Stomach (tissue), 9 donors: ENCODE data around the gene RDX. TPM values are rescaled to one million over a fixed set of nuclear protein-coding genes. Genes with fewer than 3 reads are reported as not detected.

Experiments used
- DNase-seq, 2 donors: peaks; one replicate each; pipeline versions ENCODE4 v3.0.0 to v3.0.0-alpha.2; 2013 to 2019
- H3K27ac ChIP-seq, 5 donors: fragments of 200-600 bp in 4 of 5; sonication (generic) in 4 of 5; one replicate each; pipeline ENCODE4 v1.5.1; 2013 to 2019; ENCODE audit warnings: mild to moderate bottlenecking in 1 of 5, moderate library complexity in 1 of 5
- H3K27me3 ChIP-seq, 3 donors: fragments of 200-600 bp; sonication (generic); one replicate each; pipeline ENCODE4 v1.5.1; 2017 to 2019; ENCODE audit warnings: mixed run types in 1 of 3
- H3K36me3 ChIP-seq, 4 donors: fragments of 200-600 bp; sonication (generic); 1 replicate in 3 of 4; 2 replicates in 1 of 4; pipeline ENCODE4 v1.5.1; 2016 to 2019
- H3K4me1 ChIP-seq, 4 donors: fragments of 200-600 bp; sonication (generic); one replicate each; pipeline ENCODE4 v1.5.1; 2016 to 2019
- H3K4me3 ChIP-seq, 4 donors: fragments of 200-600 bp; sonication (generic) in 3 of 4; one replicate each; pipeline ENCODE4 v1.5.1; 2016 to 2019; ENCODE audit warnings: mild to moderate bottlenecking in 1 of 4
- H3K9me3 ChIP-seq, 4 donors: fragments of 200-600 bp; sonication (generic); one replicate each; pipeline ENCODE4 v1.5.1; 2016 to 2019
- EP300 ChIP-seq: sonication (generic); formaldehyde crosslinking; IDR thresholded peaks from one replicate; pipeline ENCODE4 v1.6.1; 2017; ENCODE audit warnings: antibody characterized with exemption
- POLR2A ChIP-seq, 4 donors: fragments of 450-650 bp; IDR thresholded peaks; one replicate each; pipeline ENCODE4 v1.6.1; 2016; ENCODE audit warnings: antibody characterized with exemption in 4 of 4, control low read depth in 2 of 4, mild to moderate bottlenecking in 1 of 4, moderate library complexity in 1 of 4
- POLR2AphosphoS5 ChIP-seq, 3 donors: sonication (generic); formaldehyde crosslinking; IDR thresholded peaks; one replicate each; pipeline ENCODE4 v1.6.1; 2016; ENCODE audit warnings: antibody characterized with exemption in 3 of 3
- WGBS, 5 donors: extraction: QIAGEN DNeasy Blood & Tissue Kit in 3 of 5; methylation state at CpG; one replicate each; pipeline versions ENCODE4 v1.1.5 to v1.1.7; 2013 to 2018; 5-methylcytosine and 5-hydroxymethylcytosine counted together
- intact Hi-C: fragments of 100-400 bp; cut with DNase I; formaldehyde crosslinking; loops from one replicate; pipeline ENCODE4 v1.15.1; 2023; ENCODE audit warnings: low total_unique reads
- polyA plus RNA-seq, 3 donors: library from polyadenylated mRNA; stranded (reverse); fragments of 200-250 nt; gene quantifications; one replicate each; pipeline ENCODE4 v1.2.3, GENCODE V29; 2013
- total RNA-seq, 5 donors: library from RNA; depleted of rRNA; stranded (reverse); fragments of >200 nt; gene quantifications; one replicate each; pipeline versions ENCODE4 v1.1.0 to v1.2.3, GENCODE V29; 2014 to 2016
- TF ChIP-seq, protein P1 (sequence below), 7 experiments: fragments of 450-650 bp in 4 of 7; fragments of 200-600 bp in 3 of 7; sonication (generic) in 3 of 7; IDR thresholded peaks; one replicate each; pipeline ENCODE4 v1.5.1; 2016 to 2019; ENCODE audit warnings: antibody characterized with exemption in 7 of 7, control low read depth in 2 of 7, mild to moderate bottlenecking in 1 of 7
- donor health status: healthy with polysubstance abuse.
- donor health status: Bipolar disorder and iron deficiency.
- donor health status: healthy.

RDX gene
- total and polyA plus RNA-seq, 8 donors, result 18.1 to 426 (median 55.4) TPM

DNA sequence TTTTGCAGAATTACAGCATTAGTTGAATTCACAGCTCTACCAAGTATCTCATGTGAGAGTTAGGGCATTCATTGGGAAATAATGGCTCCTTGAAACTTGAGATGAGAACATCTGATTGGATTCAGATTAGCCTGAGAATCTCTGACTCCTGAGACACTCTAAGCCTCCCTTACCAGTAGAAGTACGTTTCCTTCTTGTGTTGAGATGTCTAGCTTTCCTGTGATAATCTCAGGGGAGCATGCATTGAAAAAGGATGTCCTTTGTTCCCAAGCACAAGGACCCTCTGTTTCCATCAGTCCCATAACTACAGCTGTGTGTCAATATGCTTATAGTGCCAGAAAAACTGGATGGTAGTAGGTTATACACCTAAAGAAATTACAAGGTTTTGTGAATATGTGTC lies 35.2 kb upstream of the RDX start:
- intact Hi-C loops, result no loop called here
- Histone ChIP-seq H3K36me3 (no peaks in the 10 kb centered on the region), H3K27ac (no peak overlapping the region), H3K4me3 (no peak overlapping the region), H3K9me3 (peaks cover 0 to 12% (median 5%) of the 10 kb centered on the region in 4 donors), H3K4me1 (peaks cover 0 to 5% (median 0%) of the 10 kb centered on the region in 4 donors), H3K27me3 (no peaks in the 10 kb centered on the region)
- 46 to 73% (median 53%) methylated on average over 1 of the region's 1 CpG for WGBS, 5 donors
- TF ChIP-seq POLR2AphosphoS5 (IDR thresholded peaks at IDR 0.05) (no peak), POLR2A (IDR thresholded peaks at IDR 0.05) (no peak), EP300 (no peak)
- TF ChIP-seq, protein P1, sequence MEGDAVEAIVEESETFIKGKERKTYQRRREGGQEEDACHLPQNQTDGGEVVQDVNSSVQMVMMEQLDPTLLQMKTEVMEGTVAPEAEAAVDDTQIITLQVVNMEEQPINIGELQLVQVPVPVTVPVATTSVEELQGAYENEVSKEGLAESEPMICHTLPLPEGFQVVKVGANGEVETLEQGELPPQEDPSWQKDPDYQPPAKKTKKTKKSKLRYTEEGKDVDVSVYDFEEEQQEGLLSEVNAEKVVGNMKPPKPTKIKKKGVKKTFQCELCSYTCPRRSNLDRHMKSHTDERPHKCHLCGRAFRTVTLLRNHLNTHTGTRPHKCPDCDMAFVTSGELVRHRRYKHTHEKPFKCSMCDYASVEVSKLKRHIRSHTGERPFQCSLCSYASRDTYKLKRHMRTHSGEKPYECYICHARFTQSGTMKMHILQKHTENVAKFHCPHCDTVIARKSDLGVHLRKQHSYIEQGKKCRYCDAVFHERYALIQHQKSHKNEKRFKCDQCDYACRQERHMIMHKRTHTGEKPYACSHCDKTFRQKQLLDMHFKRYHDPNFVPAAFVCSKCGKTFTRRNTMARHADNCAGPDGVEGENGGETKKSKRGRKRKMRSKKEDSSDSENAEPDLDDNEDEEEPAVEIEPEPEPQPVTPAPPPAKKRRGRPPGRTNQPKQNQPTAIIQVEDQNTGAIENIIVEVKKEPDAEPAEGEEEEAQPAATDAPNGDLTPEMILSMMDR (IDR thresholded peaks at IDR 0.05), result no peak
- no peak for DNase-seq

DNA sequence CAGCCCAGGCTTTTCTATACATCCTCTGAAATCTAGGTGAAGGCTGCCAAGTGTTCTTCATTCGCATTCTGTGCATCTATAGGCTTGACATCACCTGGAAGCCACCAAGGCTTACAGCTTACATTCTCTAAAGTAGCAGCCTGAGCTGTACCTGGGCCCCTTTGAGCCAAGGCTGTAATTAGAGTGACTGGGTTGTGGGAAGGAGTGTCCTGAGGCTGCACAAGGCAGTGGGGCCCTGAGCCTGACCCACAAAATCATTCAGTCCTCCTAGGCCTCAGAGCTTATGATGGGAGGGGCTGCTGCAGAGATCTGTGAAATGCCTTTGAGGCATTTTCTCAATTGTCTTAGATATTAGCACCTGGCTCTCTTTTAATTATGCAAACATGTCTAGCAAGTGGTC lies 33.0 kb upstream of the RDX start:
- Histone ChIP-seq H3K27ac (no peak overlapping the region), H3K36me3 (no peaks in the 10 kb centered on the region), H3K4me3 (no peak overlapping the region), H3K27me3 (no peaks in the 10 kb centered on the region), H3K4me1 (peaks cover 0 to 5% (median 0%) of the 10 kb centered on the region in 4 donors), H3K9me3 (peaks cover 0 to 12% (median 5%) of the 10 kb centered on the region in 4 donors)
- intact Hi-C loops, result no loop called here
- TF ChIP-seq, protein P1 (IDR thresholded peaks at IDR 0.05), result no peak
- TF ChIP-seq EP300, result no peak
- no peak for TF ChIP-seq POLR2A (IDR thresholded peaks at IDR 0.05)
- no peak for TF ChIP-seq POLR2AphosphoS5 (IDR thresholded peaks at IDR 0.05)
- WGBS, 5 donors, result 83 to 100% (median 94%) methylated on average over 1 of the region's 1 CpG
- DNase-seq, result no peak

DNA sequence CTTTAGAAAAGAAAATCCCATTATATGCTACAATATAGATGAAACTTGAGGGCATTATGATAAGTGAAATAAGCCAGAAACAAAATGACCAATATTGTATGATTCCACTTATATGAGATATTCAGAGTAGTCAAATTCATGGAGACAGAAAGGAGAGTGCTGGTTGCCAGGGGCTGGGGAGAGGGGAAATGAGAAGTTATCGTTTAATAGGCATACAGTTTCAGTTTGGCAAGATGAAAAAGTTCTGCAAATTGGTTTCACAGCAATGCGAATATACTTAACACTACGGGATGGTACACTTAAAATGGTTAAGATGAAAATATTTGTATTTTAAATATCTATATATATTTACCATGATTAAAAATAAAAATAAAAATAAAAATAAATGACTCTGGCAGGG lies 31.1 kb upstream of the RDX start:
- intact Hi-C loops, result no loop called here
- Histone ChIP-seq H3K4me3 (no peak overlapping the region), H3K4me1 (peaks cover 0 to 5% (median 0%) of the 10 kb centered on the region in 4 donors), H3K27me3 (no peaks in the 10 kb centered on the region), H3K27ac (no peak overlapping the region), H3K9me3 (peaks cover 0 to 12% (median 5%) of the 10 kb centered on the region in 4 donors), H3K36me3 (no peaks in the 10 kb centered on the region)
- no peak for TF ChIP-seq POLR2AphosphoS5 (IDR thresholded peaks at IDR 0.05)
- no peak for TF ChIP-seq POLR2A (IDR thresholded peaks at IDR 0.05)
- TF ChIP-seq, protein P1 (IDR thresholded peaks at IDR 0.05), result no peak
- TF ChIP-seq EP300, result no peak
- no peak for DNase-seq
- 84 to 94% (median 91%) methylated on average over 3 of the region's 3 CpGs for WGBS, 5 donors

DNA sequence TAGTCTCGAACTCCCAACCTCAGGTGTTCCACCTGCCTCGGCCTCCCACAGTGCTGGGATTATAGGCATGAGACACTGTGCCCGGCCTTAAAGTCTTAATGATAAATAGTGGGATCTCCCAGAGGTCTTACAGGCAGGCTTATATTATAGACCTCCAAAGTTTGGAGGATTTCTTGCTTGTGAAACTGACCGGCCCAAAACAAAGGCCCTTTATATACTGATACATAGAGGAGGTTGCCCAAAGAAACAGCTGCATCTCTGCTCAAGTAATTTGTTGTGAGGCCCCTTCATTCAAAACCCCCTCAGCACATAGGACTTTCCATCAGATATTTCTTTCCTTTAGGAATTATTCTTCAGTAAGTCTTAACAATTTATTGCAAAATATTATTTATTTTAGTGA lies 27.4 kb upstream of the RDX start:
- WGBS, 5 donors, result 80 to 94% (median 92%) methylated on average over 4 of the region's 4 CpGs
- Histone ChIP-seq H3K9me3 (no peaks in the 10 kb centered on the region), H3K4me3 (no peak overlapping the region), H3K36me3 (no peaks in the 10 kb centered on the region), H3K27me3 (no peaks in the 10 kb centered on the region), H3K27ac (no peak overlapping the region), H3K4me1 (peaks cover 0 to 7% (median 2%) of the 10 kb centered on the region in 4 donors)
- intact Hi-C loops, result no loop called here
- no peak for DNase-seq
- no peak for TF ChIP-seq POLR2A (IDR thresholded peaks at IDR 0.05)
- TF ChIP-seq, protein P1 (IDR thresholded peaks at IDR 0.05), result no peak
- no peak for TF ChIP-seq EP300
- TF ChIP-seq POLR2AphosphoS5 (IDR thresholded peaks at IDR 0.05), result no peak
